Measurements from ENCODE around the gene KAT2A.
A peak's percentile ranks its signal among the peaks of the same experiment; 100 is the strongest.

The KAT2A gene

GRCh38 chr17:42135664-42136653, 14.8 kb upstream of the KAT2A start:
- DNase-seq (ENCODE audit: low spot score) = peak; percentile 59

DNA sequence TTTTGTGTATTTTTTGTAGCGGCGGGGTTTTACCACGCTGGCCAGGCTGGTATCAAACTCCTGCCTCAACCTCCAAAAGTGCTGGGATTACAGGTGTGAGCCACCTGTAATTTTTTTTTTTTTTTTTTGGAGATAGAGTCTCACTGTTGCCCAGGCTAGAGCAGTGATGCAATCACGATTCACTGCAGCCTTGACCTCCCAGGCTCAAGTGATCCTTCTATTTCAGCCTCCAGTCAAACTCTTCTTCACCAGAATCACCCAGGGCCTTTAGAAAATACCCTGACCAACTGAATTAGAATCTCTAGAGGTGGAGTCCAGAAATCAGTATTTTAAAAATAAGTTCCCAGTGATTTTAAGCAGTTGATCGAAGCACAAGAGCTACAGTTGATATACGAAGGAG, 14.0 kb upstream of the KAT2A start:
- DNase-seq (ENCODE audit: low spot score) = no peak

GRCh38 chr17:42133461-42134041, 12.4 kb upstream of the KAT2A start:
- DNase-seq (ENCODE audit: low spot score) = no peak

- DNase-seq (ENCODE audit: low spot score) = peak; percentile 89
Measured at GRCh38 chr17:42132941-42133340, 11.8 kb upstream of the KAT2A start.

- no peak for DNase-seq (ENCODE audit: low spot score)
Measured at GRCh38 chr17:42131981-42132432, 10.8 kb upstream of the KAT2A start.

- no peak for DNase-seq (ENCODE audit: low spot score)
Measured at GRCh38 chr17:42131232-42131631, 10.1 kb upstream of the KAT2A start.

DNA sequence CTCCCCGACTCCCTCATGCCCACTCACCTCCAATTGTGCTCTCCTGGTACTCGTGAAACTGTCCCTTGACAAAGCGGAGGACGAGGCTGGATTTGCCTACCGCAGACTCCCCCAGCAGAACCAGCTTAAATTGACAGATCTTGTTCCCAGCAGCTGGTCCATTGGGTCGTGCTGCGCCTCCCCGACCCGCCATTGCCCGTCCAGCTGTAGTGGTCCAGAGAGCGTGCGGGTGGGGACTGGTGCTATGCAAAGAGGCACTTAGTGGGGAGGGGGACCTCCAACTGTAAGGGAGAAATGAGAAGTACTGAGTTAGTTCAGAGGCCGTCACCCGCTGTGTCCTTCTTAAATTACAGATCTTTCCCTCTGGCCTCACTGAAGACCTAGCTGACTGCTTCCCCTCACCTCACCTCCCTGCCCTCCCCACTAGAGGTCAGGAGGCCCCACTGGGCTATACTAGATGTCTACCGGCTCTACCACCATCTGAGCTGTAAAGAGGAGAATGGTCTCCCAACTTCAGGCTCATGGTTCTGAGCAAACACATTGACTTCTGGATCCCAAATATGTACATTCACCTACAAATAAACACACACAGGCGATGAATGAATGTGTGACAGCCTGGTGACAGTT, 9.3 kb upstream of the KAT2A start:
- DNase-seq (ENCODE audit: low spot score) = no peak

DNA sequence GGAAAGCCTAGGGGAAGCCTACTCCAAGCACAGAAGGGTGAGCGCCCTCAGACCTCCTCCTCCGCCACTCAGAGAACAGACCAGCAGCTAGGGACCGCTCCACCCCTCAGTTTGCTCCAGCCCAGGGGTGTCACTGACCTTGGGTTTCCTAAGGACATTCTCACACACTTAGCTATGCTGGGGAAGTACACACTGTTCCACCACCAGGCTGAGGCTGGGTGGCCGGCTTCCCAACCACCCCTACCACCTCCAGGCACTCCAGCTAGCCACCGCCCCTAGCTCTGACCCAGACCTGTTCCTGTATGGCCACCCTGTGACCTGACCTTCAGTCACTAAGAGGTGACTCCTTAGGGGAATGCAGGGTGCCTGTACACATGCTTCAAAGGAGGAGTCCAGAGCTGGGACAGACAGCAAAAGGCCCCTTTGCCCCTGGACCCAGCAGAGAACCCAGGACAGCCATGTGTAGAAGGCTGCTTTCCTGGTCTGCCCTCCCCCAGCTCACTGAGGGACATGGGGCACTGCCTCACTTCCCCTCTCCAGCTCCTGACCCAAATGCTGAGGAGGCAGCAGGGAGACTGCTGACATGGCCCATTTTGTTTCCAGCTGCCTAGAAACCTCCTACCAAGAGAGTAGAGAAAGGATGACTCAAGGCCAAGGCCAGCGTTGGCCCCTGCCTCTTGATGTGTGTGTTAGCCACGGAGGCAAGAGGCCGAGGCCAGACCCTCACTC, 8.1 kb upstream of the KAT2A start:
- DNase-seq (ENCODE audit: low spot score) = no peak

- DNase-seq (ENCODE audit: low spot score) = no peak
Measured at GRCh38 chr17:42127414-42127813, 6.2 kb upstream of the KAT2A start.

DNA sequence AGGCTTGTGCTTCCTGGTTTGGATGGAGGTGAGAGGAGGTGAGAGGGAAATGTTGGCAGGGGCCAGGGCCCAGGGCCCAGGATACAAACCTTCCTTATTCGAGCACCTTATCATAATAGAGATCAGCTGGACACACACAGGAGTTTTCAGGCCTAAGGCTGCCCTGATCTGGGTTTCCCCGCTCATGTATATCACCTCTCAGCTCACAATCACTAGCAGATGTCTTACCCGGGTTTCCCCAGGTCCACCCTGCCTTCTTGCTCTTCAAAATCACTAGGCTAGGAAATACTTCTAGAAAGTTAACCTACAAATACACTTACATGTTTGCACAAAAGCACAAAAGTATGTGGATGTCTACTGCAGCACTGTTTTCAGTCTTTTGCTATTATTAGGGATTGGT, 5.7 kb upstream of the KAT2A start:
- DNase-seq (ENCODE audit: low spot score) = no peak

GRCh38 chr17:42125565-42125964, 4.4 kb upstream of the KAT2A start:
- no peak for DNase-seq (ENCODE audit: low spot score)

DNA sequence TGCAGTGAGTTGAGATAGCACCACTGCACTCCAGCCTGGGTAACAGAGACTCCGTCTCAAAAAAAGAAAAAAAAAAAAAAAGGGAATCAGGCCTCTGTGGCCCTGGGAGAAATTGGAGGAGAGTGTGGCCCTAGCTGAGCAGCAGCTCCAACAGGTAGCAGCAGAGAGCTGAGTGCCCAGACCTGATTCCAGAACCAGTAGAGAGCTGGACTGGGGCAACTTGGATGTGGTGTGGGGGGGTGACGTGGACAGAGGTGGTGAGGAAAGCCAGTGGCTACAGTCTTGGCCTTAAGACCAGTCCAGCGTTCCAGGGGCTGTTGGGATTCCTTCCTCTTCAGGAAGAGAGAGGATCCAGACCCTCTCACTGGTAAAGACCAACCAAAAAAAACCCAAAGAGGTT, 3.1 kb upstream of the KAT2A start:
- no peak for DNase-seq (ENCODE audit: low spot score)

DNA sequence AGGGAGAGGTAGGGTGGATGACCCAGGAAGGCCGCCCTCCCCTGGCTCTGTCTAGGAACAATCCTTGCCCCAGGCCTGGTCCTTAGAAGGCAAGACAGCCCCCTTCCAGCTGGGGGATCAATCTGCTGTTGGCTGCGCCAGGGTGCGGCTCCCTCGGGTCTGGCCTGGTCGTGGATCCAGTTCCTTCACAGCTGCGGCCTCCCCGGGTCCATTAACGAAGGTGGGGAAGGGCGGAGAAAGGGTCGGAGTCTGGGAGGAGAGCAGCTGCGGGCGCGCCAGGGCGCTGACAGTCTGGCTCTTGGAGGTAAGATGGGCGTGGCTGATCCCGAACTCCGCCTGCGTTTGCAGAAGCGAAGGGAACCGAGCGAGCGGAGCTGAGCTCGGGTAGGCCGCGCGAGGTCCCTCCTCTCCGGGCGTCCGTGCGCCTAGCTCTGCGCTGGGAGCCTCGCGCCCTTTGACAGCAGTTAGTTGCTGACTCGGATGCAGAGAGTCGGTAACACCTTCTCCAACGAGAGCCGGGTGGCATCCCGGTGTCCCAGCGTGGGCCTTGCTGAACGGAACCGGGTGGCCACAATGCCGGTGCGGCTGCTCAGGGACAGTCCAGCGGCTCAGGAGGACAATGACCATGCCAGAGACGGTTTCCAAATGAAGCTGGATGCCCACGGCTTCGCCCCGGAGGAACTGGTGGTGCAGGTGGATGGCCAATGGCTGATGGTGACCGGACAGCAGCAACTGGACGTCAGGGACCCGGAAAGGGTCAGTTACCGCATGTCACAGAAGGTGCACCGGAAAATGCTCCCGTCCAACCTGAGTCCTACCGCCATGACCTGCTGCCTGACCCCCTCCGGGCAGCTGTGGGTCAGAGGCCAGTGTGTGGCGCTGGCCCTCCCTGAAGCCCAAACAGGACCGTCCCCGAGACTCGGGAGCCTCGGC, 1.5 kb upstream of the KAT2A start, which contains the start of gene HSPB9:
Gene HSPB9 (plus strand): TSS at position 434 of the 933 bp plus-strand sequence. CDS start 47 bp downstream, at position 481.
- DNase-seq (ENCODE audit: low spot score) = no peak

GRCh38 chr17:42120161-42120769, 902 bp downstream of the KAT2A start:
- DNase-seq (ENCODE audit: low spot score) = no peak

- no peak for DNase-seq (ENCODE audit: low spot score)
Measured at GRCh38 chr17:42119301-42119700, 1.9 kb downstream of the KAT2A start.

DNA sequence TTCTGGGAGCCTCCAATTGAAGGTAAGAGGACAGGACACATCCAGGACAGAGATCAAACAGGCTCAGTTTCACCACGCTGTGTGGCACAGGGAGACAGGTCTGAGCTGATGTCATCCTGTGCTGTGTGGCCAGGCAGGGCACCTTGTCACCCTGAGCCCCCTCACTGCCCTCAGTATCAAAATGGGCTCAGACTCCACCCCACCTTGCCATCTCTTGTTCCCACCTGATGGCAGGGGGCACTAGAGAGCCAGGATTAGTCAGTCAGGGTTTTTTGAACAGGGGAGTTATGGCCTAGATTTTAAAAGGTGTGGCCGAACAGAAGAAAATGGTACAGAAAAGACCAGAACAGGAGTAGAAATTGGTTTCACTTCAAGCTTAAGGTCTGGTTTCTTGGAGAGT, 2.6 kb downstream of the KAT2A start:
- no peak for DNase-seq (ENCODE audit: low spot score)

GRCh38 chr17:42118126-42118510, 3.0 kb downstream of the KAT2A start:
- DNase-seq (ENCODE audit: low spot score) = no peak

DNA sequence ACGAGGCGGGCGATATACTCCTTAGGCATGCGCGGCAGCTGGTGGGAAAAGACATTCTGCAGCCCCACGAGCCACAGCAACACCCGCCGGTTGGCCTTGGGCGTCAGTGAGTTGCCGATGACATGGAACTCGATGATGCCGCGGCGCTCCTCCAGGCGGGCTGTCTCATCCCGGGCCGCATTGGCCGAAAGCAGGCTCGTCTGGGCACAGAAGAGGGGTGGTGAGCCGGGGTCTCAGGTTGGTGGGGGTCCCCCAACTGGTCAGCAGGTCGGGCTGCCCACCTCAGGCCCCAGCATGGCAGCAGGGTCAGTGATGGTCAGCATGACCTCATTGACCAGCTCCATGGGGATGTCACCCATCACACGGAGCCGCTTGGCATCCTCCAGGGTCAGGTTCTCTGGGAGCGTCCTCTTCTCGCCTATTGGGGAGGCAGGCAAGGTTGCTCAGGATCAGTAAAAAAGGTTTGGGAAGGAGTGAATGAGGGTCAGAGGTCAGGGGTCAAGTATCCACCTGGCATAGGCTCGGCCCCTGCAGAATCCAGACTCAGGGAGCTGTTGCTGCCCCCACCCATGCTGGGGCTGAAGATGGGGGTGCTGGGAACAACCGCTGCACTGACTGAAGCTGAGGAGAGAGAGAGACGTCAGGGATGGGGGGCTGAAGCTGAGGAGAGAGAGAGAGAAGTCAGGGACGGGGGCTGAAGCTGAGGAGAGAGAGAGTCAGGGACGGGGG, 3.6 kb downstream of the KAT2A start:
- DNase-seq (ENCODE audit: low spot score) = no peak

DNA sequence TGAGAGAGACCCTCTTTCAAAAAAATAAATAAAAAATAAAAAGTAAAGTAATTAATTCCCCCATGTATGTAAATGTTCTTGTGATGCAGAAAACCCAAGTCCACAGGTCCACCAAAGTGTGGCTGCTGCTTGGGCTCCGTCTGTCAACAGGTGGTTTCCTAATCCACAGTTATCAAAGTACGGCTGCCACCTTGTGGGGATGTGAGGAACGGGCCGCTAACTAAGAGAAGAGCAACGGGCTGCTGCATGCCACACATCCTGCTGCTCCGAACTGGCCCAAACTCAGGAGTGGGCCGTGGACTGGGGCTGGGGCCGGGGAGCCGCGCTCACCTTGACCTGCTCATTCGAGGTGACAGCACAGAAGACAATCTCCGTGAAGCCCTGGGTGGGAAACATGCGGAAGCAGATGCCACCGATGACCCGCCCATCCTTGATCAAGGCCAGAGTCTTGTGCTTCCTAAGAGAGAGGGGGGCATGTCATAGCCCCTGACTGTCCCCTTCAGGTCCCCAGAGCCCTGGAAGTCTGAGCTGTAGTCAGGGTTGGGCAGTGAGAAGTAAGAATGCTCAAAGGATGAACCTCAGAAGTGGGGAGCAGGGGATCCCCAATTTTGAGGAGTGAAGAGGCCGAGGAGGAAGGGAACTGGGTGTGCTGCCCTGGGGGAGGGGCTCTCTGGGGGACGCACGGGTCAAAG, 4.3 kb downstream of the KAT2A start:
- DNase-seq (ENCODE audit: low spot score) = peak; percentile 83
